Inflammatory macrophage treated with lipopolysaccharide for 4 hours (primary cell): ENCODE results near the gene HIVEP3.
A peak's percentile ranks its signal among the peaks of the same experiment; 100 is the strongest.

Experiments
- DNase-seq: peaks from one replicate; pipeline ENCODE4 v3.0.0-alpha.2; 2020

Gene HIVEP3

DNA sequence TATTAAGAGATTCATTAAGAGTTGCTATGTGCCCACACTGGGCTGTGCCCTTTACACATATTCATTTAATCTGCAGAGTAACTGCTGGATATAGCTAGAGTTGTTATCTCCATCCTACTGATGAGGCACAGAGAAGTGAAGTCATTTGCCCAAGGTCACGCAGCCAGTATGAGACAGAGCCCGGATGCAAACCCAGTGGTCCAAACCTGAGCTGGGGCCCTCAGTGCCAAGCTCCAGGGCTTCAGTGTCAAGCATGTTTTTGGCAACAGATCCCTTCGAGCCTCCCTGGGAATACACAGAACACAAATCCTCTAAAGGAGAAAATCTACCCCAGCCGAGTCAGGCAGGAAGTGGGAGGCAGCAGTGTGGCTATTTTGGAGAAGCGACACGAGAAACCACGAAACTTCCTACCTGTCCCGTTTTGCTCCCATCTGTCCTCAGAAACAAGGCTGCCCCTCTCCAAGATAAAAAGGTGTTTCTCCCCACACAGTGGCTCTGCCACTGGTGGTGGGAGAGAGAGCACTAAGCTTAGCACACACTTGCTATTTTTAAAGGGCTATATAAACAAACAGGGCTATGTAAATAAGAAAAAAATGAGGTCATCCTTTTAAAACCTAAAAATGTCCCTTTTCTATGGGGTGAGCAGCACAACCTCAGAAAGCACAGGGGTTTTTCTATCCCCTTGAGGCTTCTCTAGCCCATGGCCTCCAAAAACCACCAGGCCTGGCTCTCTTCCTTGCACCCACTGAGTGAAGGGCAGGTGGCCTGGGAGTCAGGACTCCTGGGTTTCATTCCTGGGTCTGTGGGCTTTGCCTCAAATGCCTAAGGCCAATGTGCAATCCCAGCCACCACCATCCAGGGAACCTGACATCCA lies 295.6 kb downstream of the HIVEP3 start:
- DNase-seq, result no peak

DNA sequence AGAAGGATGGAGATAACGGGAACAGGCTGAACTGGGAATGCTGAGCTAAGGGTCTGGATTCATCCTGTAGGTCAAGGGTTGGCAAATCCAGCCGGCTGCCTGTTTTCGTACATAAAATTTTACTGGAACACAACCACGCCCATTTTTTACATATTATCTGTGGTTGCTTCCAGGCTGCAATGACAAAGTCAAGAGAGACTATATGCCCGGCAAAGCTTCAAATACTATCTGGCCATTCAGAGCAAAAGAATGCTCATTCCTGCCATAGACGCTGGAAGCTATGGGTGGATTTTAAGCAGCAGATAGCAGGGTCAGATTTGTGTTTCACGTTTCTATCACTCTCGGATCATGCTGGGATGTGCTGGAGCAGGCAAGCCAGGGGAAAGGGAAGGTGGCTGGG lies 296.3 kb downstream of the HIVEP3 start:
- DNase-seq, result no peak

DNA sequence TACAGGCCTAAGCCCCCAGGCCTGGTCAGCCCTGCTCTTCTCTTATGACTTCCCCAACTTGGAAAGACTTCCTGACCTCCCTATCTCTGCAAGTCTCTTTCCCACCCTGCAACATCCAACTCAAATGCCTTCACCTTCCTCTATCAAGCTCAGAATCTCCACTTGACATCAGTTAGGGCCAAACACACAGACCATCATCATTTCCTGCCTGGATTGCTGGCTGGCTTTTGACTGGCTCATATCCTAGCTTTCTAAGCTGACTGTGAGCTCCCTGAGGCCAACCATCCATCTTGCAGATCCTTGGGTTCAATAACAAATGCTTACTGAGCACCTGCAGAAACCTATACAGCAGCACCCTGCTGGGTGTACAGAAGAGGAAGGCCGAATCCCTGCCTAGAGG lies 296.9 kb downstream of the HIVEP3 start:
- DNase-seq, result no peak

DNA sequence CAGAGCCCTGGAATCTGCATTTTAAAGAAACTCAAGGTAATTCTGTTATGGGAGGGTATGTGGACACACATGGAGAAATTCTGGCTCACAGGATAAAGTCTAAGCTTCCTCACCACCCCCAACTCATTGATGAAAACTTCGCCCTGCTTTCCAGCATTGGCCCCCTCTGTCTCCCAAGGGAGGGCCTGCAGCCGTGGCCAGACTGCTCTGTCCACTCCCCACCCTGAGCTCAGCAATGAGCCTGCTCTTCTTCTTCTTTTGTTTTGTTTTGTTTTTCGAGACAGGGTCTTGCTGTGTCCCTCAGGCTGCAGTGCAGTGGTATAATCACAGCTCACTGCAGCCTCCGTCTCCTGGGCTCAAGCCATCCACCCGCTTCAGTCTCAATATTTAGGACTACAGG lies 297.5 kb downstream of the HIVEP3 start:
- DNase-seq, result no peak

DNA sequence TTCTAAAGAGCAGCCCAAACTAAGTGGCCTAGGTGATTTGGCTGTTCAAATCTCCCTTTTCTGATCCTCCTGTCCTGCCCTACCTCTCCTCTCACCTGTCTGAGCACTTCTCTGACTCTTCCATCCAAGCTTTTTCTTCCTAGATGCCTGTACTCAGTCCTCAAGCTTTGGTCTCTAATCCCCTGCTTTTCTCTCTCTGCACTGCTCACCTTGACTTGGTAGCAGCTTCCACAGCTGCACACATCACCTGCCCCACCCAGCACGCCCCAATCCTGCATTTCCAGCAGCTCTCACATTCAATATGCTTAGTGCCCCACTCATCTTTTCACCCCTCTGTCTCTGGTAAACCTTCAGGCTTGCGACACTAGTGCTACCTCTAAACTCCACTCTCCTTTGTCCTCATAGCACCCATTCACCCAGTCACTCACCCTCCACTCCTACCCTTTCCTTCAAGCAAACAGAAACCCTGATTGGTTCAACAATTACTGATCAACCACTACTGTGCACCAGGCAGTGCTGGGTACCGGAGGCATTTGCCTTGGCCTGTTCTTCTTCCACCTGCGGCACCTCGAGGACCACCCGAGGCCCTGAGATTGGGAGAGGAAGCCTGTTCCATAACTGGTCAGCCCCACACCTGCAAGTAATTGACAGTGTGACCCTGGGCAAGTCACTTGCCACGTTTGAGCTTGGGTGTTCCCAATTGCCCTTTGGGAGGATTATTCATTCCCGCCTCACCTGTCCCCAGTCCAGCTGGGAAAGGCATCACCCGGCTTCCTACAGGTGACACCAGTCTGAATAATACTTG lies 298.2 kb downstream of the HIVEP3 start:
- DNase-seq, result no peak

DNA sequence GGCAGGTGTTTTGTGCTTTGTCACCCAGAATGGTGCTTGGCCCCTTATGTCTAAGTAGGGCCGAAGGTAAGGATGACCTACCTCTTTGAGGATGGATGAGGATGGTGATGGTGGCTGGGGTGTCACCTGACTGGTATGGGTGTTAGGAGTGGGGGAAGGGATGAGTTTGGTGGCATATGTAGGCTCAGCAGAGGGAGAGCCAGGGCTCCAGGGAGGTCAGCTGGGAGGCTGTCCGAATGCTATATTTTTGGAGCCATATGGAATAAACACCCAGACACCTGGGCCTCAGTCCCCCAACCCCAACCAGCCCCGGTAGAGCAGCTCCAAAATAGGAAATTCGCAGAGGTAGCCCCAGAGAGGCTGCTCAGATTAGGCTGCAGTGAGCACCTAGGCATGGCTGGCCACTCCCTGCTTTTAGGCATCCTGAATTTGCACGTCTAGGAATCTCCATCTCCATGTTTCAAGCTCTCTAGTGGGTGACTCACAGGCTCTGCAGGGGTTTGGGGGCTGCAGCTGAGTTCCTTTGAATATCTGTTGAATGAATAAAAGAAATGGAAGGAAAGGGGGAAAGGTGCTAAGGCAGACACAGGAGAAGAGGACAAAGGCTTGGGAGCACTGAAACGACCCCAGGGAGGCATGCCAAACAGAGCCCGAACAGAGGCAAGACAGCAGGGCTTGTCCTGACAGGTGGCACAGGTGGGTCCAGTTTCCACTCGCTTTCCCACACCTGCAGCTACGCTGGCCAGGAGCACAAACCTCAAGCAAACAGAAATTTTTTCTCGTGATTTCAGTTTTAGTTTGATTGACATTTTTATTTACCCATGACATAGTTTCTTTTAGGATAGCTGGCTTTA lies 299.0 kb downstream of the HIVEP3 start:
- no peak for DNase-seq

DNA sequence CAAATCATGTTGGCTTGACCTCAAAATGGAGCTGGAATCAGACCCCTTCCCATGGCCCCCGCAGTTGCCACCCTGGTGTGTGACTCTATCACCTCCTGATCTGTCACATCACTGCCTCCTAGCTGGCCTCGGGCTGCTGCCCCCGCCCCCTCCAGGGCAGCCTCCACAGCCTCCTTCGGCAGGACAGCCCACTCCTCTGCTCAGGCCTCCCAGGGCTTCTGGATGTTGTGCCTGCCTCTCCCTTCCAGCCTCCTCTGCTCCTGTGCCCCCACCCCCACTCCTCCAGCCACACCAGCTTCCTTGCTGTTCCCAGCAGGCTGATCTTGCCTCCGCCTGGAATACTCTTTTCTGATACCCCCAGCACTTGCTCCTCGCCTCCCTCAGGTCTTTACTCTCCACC lies 299.9 kb downstream of the HIVEP3 start:
- DNase-seq, result no peak

DNA sequence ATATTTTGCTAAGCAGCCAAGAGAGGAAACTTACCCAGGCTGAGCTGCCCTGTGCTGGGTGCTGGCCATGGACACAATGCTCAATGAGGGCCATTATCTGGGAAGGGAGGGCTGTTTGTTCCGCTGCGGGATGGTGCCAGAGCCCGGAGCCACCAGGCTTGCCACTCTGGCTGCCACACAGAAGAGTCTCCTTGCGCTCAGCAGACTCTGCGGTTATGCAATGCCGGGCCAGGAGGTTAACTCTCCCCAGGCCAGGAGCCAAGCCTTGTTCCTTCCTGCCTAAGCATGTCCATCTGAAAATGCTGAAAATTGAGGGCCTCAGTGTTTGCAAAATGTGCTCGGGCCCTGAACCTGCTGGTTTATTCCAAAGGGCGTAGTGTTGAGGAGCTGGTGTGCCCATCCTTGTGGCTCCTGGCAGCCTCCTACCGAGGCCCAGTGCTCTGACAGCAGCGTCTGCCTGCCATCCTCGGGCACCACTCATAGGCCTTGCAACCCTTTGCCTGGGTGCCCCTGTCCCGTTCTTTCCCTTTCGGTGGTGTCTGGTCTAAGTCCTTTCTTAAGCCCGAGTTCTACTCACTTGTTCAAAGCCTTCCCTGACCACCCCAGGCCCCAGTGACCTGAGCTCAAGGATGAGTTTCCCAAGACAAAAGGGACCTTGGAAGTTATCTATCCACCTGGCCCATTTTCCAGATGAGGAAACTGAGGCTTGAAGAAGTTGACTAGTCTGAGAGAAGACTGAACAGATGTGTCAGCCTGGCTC lies 300.5 kb downstream of the HIVEP3 start:
- DNase-seq, result peak; percentile 42

DNA sequence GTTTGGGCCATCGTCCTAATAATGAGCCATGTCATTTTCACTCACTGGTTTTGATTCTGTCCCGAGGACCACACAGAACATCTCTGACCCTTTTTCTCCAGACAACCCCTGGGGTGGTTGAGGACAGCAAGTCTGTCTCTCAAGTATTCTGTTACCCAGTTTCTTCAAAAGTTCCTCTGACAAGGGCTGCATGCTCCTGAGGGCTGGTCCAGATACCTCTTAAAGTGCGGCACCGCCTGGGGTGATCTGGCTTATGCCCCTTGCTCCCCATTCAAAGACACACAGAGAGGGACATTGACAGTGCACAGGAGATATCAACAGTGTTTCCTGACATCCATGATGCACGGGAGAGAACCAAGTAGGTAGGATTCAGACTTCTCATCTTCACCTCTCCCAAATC lies 301.4 kb downstream of the HIVEP3 start:
- DNase-seq, result no peak

DNA sequence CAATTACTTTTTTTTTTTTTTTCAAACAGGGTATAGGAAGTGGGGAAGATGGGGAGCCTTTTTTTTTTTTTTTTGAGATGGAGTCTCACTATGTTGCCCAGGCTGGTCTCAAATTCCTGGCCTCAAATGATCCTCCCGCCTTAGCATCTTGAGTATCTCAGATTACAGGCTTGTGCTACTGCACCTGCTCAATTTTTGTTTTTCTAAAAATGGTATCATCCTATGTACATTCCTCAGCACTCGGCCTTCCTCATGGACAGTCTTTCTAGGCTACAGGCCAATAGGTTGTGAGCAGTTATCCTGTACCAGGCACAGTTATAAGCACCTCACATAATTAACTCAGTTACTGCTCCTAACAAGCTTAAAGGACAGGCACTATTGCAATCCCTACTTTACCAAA lies 302.2 kb downstream of the HIVEP3 start:
- DNase-seq, result no peak

DNA sequence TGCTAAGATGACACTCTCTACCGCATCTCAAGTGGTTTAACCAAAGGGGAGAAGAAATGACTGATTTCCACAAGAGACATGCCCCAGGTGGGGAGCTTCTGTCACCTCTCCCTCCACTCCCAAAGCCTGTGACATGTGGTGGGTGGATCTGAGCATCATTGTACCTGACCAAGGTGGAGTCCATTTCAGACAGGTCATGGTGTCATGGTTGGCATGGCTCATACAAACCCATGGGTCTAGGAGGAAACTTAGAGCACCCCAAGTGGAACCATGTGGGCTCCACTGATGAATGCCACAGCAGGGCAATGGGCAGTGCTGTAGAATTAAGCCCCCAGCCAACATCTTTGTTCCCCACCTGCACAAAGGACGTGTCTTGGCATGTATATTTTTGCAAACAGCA lies 302.7 kb downstream of the HIVEP3 start:
- DNase-seq, result no peak

DNA sequence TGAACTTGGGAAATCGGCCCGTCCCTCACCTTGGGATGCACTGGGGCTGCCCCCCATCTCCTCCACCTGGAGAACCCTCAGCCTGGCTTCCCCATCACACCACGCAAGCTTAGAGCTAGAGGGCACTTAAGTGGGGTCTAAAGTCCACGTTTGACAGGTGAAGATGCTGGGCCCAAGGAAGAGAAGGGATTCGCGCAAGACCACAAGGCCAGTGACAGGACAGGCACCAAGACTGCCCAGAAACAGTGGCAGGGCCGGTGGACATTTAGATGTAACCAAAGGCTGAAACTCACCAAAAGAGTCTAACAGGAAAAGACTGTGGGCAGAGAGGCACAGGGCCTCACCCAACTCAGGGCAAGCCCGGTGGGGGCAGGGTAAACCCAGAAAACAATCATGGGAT lies 303.4 kb downstream of the HIVEP3 start:
- DNase-seq, result no peak

DNA sequence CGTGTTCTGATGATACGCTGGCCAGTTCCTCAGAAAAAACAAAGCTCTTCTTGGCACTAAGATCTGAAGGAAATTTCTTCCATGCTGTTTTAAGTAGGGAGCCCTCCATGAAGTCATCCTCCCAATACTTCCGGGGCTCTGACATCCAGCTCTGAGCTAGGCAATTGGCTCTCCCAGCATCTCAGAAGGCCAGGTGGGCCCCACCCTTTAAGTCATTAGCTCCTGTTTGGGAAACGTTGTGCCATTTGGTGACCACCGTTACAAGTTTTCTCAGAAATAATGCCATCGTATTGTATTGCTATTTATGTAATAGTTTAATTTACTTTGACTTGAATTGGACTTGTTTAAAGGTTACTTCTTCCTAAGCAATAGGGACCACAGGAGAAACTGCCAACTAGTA lies 303.9 kb downstream of the HIVEP3 start:
- DNase-seq, result no peak

DNA sequence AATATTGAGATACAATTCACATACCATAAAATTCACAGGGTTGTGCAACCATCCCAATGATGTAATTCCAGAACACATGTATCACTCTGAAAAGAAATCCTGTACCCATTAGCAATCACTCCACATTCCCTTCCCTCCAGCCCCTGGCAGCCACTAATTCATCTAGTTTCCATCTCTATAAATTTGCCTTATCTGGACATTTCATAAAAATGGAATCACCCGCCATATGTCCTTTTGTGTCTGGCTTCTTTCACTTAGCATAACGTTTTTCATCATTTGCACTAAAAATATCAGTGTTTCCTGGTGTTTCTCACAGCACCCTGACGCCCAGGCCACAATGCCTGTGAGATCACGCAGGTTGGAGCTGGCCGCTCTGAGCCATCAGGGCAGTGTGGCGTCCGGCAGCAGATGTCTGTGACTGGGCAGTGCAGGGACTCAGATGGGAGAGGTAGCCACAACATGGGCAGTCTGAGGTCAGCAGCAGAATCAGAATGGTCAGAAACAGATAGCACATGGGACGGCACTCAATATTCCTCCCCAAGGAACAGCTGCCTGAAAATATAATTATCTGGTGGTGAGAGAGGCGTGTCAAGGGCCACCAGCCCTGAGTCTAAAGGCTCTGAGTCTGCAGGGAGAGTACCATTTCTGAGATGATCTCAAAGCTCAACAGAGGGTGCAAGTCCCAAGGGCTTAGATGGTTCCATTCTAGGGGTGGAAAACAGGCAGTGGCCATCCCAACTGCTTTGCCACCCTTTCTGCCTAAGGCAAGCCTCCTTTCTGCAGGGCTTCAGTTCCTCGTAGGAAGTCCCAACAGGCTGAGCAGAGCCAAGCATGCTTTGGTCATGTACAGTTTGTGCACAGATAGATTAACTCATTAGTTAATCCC lies 304.8 kb downstream of the HIVEP3 start:
- peak; percentile 90 for DNase-seq

DNA sequence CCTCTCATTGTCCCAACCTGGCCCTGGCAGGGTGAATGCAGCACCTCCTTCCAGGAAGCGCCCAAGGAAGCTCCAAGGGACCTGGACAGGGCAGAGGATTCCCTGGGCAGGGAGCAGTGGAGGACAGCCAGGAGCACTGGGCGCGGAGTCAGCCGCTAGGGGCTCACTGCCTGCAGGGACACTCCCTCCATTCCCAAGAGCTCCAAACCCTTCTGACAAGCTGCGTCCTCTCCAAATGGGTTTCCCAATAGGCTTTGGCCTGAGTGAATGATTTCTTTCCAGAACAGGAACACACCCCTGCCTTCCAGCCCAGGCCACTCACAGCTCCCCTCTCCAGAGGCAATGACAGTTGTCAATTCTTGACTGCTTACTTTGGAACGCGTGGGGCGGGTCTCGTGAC lies 305.8 kb downstream of the HIVEP3 start:
- no peak for DNase-seq

DNA sequence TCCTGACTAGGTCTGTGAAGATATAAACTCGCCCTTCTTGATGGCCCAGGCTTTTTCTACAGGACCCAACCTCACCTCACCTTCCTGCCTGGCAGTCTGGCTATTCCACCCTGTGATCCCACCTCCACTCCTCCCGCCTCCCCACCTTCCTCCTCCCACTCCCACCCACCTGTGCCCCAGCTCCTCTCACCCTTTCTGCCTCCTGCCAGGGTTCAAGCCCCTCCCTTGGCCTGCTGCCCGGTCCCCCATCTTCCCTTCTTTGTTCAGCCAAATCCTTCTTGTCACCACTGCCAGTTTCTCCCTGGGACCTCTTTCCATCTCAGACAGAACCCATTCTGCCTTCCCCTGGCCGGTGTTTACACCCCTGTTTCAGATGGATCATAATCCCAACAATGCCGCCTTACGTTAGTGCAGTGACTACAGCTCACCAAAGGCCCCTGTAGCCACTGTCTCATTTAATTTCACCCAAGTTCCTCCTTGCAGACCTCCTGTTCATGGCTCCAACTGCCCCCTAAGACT lies 306.7 kb downstream of the HIVEP3 start:
- no peak for DNase-seq

DNA sequence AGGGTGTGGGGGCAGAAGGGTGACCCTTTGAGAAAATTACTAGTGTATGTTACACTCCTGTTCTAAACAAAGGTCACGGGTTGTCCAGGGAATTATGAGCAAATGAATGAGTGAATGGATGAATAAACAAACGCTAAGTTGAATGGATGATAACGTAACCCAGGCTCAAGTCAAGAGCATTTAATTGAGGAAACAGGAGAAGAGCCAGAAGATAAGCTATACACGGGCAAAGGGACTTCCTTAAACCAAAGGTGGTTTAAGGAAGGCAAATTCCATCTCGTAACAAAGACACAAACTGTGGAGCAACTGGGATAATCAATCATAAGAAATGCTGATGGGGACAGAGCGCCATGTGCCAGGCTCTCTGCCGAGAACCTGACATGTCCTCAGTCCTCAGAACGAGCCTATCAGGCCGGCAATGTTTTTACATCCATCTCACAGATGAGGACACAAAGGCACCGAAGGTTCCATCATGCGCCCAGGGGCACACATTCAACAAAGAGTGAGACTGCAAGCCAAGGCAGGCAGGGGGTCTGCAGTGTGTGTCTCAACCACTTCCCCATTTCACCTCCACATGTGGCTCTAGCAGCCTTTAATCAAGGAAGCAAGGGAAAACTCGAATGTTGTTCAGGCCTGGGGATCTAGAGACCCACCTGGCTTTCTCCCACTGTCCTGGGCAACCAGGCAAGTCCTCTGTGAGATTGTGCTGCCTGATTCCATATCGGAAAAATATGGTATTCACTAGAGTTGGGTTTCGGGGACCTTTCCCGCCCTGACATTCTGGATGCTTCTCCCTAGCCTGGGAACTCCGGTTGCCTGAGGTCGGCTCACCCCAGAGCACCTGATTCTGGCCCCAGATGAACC lies 307.4 kb downstream of the HIVEP3 start:
- DNase-seq, result no peak

DNA sequence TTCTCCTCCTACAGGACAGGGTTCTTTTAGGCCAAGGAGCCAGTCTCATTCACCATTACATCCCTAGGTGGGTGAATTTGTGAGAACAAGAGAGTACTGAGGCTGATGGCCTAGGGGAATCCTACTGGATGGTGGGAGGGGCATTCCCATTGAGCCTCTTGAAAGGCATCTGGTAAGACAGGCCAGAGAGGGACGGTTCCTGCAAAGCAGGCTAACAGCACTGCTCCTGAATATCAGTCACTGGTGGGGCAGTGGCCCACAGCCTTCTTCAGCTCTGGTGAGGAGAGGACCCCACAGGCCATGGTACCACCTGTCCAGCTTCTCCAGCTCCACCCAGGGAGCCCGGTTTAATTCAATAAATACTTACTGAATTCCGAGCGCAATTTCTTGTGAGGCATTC lies 308.4 kb downstream of the HIVEP3 start:
- no peak for DNase-seq

DNA sequence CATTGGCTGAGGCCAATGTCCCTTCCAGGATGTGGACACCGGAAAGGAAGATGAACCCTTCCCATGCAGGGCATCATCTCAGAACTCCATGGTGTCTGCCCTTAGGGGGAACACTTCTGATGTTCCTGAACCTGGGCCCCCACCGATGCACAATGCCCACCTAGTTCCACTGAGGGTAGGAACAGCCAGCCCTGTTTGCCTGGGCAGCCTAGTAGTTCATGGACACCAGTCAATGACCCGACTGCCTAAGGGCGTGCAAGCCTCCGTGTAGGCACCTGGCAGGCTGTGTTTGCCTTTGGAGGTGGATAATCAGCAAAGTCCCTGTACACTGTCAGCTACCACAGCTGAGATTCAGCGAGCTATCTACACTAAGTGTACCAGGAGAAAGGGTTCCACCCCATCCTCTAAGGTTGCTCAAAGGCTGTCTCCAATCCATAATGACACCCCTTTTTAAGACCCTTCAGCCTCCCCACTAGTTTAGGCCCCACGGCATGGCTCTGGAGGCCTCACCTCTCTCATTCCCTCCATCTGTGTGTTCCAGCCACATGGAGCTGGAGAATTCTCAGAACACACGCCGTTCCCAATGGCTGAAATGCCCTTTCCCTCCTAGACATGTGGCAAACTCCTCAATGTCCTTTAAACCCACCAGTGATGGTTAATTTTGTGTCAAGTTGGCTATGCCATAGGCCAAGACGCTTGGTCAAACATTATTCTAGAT lies 309.4 kb downstream of the HIVEP3 start:
- no peak for DNase-seq

DNA sequence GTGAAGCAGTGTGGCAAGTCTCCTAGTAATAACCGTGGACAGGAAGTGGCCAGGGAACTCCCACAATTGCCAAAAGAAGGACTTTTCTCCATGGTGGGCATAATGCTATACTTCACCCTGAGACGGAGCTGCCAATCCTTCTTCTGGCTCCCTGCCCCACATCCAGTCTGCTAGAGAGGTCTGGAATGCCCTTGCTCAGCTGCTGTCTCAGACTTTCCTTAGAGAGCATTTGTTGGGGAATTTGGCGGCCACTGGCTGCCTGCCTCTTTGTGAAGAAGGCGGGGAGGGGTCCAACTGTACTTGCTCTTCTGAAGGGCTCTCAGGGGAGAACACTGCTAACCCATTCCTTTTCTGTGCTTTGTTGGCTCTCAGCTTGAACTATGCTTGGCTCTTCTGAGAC lies 310.5 kb downstream of the HIVEP3 start:
- DNase-seq, result peak; percentile 59
